NT2/D1 (cell line): Measurements from ENCODE around the gene WFDC5.
"Not testable (repeated sequence)": the region's sequence is repeated elsewhere in the genome, so short reads cannot be mapped to it uniquely, and the experiment has no call there.

Experiments
- DNase-seq: peaks from one replicate; pipeline ENCODE4 v3.0.0-alpha.2; 2011; ENCODE audit warnings: low read depth, low spot score
- H3K27me3 ChIP-seq: 2 replicates; pipeline ENCODE4 v1.6.0; 2011; ENCODE audit warnings: mild to moderate bottlenecking; ENCODE audit not compliant: insufficient read length, insufficient read depth
- H3K36me3 ChIP-seq: 2 replicates; pipeline ENCODE4 v1.6.1; 2011; ENCODE audit warnings: mild to moderate bottlenecking, low read length, mixed read lengths; ENCODE audit not compliant: insufficient read depth, insufficient read length
- H3K4me1 ChIP-seq: 2 replicates; pipeline ENCODE4 v1.5.1; 2011; ENCODE audit not compliant: insufficient read depth, insufficient read length
- H3K4me3 ChIP-seq: 2 replicates; pipeline ENCODE4 v1.5.1; 2011; ENCODE audit warnings: low read depth; ENCODE audit not compliant: insufficient read length
- H3K9ac ChIP-seq: 2 replicates; pipeline ENCODE4 v1.6.0; 2011; ENCODE audit warnings: low read depth; ENCODE audit not compliant: insufficient read length
- H3K9me3 ChIP-seq: 2 replicates; pipeline ENCODE4 v1.5.1; 2011; ENCODE audit warnings: mild to moderate bottlenecking, low read length; ENCODE audit not compliant: insufficient read depth
- SUZ12 ChIP-seq: IDR thresholded peaks from 2 replicates; pipeline ENCODE4 v1.6.1; 2011; ENCODE audit not compliant: insufficient read length, insufficient read depth; ENCODE audit errors: extremely low read depth
- YY1 ChIP-seq: IDR thresholded peaks from 2 replicates; pipeline ENCODE4 v1.6.1; 2011; ENCODE audit not compliant: insufficient read length, insufficient read depth
- ZNF274 ChIP-seq: IDR thresholded peaks from 2 replicates; pipeline ENCODE4 v1.6.1; 2011; ENCODE audit warnings: mild to moderate bottlenecking, low read depth, low read length

Gene WFDC5, protein sequence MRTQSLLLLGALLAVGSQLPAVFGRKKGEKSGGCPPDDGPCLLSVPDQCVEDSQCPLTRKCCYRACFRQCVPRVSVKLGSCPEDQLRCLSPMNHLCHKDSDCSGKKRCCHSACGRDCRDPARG

DNA sequence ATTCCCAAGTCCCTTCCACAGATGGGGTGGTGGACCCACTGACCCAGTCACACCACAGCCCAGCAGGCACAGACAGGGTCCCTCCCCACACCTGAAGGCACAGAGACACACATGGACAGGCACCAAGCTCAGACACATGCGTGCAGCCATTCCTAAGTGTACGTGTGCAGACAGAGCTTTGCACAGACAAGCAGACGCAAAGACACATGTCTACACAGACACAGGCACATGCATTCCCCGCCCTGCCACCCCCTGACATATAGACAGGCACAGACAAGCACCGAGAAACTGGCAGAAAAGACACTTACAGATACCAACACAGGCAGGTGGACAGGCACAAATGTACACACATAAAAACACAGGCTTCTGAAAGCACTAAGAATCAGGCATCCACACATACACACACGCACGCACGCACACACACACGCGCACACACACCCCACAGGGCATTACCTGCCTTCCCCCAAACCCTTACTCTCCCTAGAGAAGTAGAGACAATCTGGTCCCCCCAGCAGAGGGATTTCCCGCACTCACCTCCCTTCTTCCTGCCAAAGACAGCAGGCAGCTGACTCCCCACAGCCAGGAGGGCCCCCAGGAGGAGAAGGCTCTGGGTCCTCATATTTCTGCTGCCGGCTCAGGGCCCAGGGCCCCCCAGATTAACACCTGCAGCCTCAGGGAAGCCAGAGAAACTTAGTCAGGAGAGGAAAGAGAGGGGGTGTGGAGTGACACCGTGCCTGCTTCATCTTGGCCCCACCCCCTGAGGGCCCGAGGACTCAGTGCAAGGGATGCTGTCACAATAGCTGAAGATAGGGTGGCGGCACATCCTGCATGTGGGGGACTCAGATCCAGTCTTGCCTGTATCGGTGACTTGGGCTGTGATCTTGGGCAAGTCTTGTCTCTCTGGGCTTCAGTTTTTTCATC, at the start of gene WFDC5:
Gene WFDC5, minus strand, starts transcription at position 710 of the 921 bp plus-strand sequence. Its CDS starts 91 bp downstream, at position 619.
- Histone ChIP-seq H3K4me1 (peaks cover 5% of the 10 kb centered on the region), H3K9me3 (no peaks in the 10 kb centered on the region), H3K9ac (no peak within 1 kb of the TSS), H3K36me3 (no peaks in the 10 kb centered on the region), H3K4me3 (no peak within 1 kb of the TSS), H3K27me3 (no peaks in the 10 kb centered on the region)
- TF ChIP-seq ZNF274 (no peak), YY1 (no peak), SUZ12 (no peak)
- DNase-seq = no peak

DNA sequence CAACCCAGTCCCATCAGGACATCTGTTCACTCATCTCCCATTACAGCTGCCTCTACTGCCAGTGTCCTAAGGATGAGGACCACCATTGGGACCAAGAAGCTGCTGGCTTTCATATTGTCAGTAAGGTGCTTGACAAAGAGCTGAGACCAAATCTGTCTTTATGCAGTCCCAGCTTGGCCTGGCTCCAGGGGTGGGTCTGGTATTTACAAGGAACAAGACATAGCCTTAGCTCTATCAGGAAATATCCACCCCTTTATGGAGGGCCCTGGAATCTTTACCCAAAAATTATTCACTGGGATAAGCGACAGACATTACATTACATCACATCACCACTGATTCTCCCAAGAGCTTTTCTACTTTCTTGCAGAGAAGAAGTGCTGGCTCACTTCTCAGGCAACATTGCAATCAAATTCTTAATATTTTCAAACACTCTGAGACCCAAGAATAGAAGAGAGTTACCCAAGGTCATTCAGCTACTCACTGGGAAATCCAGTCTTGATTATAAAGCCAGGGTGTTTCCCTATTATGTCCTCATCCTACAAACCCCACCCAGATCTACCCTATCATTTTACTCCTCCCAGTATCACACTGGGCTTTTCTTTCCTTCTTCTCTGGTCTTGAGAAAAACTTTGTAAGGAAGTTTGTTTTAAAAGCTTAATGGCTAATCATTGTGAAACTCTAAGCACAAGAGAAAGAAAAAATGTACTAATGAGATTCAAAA, 48.3 kb upstream of the WFDC5 start:
- H3K4me3 ChIP-seq = no peak overlapping the region
- H3K4me1 ChIP-seq = no peaks in the 10 kb centered on the region
- H3K36me3 ChIP-seq = no peaks in the 10 kb centered on the region
- H3K9me3 ChIP-seq = peaks cover 21% of the 10 kb centered on the region; the same call in 1 of the 2 replicates
- no peaks in the 10 kb centered on the region for H3K27me3 ChIP-seq
- TF ChIP-seq ZNF274 = no peak
- H3K9ac ChIP-seq = no peak overlapping the region
- no peak for DNase-seq

DNA sequence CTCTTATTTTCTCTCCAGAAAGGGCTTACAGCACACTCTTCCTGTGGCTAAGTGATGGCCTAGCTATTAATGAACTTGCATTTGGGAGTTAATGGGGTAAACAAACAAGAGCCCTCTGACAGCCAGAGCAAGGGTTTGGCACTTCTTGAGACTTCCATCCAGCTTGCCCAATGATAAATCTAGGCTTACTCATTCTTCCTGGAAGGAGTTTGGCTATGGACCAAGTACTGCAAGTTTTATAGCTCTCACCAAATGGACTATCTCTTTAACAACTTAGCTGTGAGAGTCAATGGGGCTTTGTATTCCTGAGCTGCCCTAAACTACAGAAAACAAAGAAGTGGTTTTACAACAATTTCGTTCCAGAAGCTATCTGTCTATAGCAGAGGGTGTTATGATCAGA, 43.0 kb upstream of the WFDC5 start:
- no peaks in the 10 kb centered on the region for H3K36me3 ChIP-seq
- no peak for DNase-seq
- H3K27me3 ChIP-seq = no peaks in the 10 kb centered on the region
- peaks cover 29% of the 10 kb centered on the region for H3K9me3 ChIP-seq
- no peak overlapping the region for H3K4me3 ChIP-seq
- no peak overlapping the region for H3K9ac ChIP-seq
- TF ChIP-seq ZNF274 (no peak), SUZ12 (no peak), YY1 (no peak)
- H3K4me1 ChIP-seq = no peaks in the 10 kb centered on the region

DNA sequence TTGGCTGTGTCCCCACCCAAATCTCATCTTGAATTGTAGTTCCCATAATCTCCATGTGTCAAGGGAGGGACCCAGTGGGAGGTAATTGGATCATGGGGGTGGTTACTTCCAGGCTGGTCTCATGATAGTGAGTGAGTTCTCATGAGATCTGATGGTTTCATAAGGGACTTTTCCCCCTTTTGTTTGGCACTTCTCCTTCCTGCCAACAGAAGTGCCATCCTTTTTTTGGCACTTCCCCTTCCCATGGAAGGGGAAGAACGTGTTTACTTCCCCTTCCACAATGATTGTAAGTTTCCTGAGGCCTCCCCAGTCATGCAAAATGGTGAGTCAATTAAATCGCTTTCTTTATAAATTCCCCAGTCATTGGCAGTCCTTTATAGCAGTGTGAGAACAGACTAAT, 41.7 kb upstream of the WFDC5 start:
- Histone ChIP-seq H3K4me1 (no peaks in the 10 kb centered on the region), H3K36me3 (no peaks in the 10 kb centered on the region), H3K27me3 (no peaks in the 10 kb centered on the region), H3K9ac (no peak overlapping the region), H3K9me3 (peaks cover 25% of the 10 kb centered on the region), H3K4me3 (no peak overlapping the region)
- TF ChIP-seq SUZ12 = no peak
- DNase-seq = no peak

DNA sequence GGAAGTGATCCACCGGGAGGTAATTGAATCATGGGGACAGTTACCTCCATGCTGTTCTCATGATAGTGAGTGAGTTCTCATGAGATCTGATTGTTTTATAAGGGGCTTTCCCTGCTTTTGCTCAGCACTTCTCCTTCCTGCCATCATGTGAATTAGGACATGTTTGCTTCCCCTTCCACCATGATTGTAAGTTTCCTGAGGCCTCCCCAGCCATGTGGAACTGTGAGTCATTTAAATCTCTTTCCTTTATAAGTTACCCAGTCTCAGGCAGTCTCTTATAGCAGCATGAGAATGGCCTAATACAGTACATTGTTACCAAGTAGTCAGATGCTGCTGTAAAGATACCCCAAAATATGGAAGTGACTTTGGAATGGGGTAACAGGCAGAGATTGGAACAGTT, 39.8 kb upstream of the WFDC5 start:
- H3K4me3 ChIP-seq, H3K36me3 ChIP-seq, DNase-seq: not testable (repeated sequence)

DNA sequence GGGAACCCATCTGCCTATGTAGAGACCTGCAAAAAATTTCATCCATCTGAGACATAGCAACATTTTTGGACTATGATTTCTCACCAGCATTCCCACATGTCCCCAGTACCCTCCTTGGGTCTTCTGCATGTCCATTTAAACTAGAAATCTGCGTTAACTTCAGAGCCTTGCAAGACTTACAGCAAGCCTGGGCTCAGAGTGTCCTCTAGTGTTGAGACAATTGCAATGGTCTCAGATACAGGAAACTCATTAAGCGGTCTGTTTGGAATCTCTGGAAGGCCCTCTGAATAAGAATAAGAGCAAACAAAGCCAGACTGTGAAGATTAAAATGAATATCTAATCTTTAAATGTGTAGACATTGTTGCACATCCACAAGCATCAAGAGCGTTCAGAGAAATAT, 39.2 kb upstream of the WFDC5 start:
- Histone ChIP-seq H3K9me3 (peaks cover 20% of the 10 kb centered on the region), H3K4me1 (no peaks in the 10 kb centered on the region), H3K27me3 (no peaks in the 10 kb centered on the region), H3K9ac (no peak overlapping the region), H3K4me3 (no peak overlapping the region), H3K36me3 (no peaks in the 10 kb centered on the region)
- TF ChIP-seq YY1 (no peak), SUZ12 (no peak), ZNF274 (no peak)
- no peak for DNase-seq

More for the DNA sequence above, 39.8 kb upstream of the WFDC5 start:
- H3K9me3 ChIP-seq = peaks cover 25% of the 10 kb centered on the region
- not testable (repeated sequence) for H3K4me1 ChIP-seq, H3K9ac ChIP-seq, H3K27me3 ChIP-seq

DNA sequence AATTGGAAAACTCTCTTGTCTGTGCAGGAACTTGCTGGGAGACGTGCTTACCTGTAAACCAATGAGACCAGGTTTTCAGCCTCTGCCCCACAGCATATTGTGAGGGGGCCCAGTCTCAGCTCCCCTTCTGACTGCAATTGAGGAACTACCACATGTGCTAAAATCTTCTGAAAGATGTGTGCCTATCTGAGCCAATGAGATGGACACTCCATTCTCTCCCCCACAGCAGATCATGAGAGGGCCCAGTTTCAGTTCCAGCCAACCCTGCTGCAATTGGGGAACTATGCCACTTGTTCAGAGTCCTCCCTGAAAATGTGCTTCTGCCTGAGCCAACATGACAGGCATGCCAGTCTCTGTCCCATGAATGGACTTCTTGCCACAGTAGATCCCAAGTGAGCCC, 38.8 kb upstream of the WFDC5 start:
- Histone ChIP-seq H3K36me3 (no peaks in the 10 kb centered on the region), H3K4me3 (no peak overlapping the region), H3K27me3 (no peaks in the 10 kb centered on the region), H3K9me3 (peaks cover 18% of the 10 kb centered on the region; the same call in 1 of the 2 replicates), H3K4me1 (no peaks in the 10 kb centered on the region), H3K9ac (no peak overlapping the region)
- DNase-seq = no peak
- TF ChIP-seq YY1 = no peak
- no peak for TF ChIP-seq ZNF274
- no peak for TF ChIP-seq SUZ12
